Measurements from ENCODE around the gene OR5W2.
"Not testable (repeated sequence)": the region's sequence is repeated elsewhere in the genome, so short reads cannot be mapped to it uniquely, and the experiment has no call there.

- not testable (repeated sequence) for TF ChIP-seq CTCF (IDR thresholded peaks at IDR 0.05; ENCODE audit: extremely low read depth in 1 of 2, insufficient read depth in 1 of 2, low read depth in 1 of 2, low read length in 2 of 2); JUN (IDR thresholded peaks at IDR 0.05; ENCODE audit: borderline replicate concordance, insufficient read depth, insufficient read length, low read depth); MAX (IDR thresholded peaks at IDR 0.05; ENCODE audit: insufficient read depth, insufficient read length); EZH2 (IDR thresholded peaks at IDR 0.05; ENCODE audit: borderline replicate concordance, low read depth, low read length, severe bottlenecking); FOS (IDR thresholded peaks at IDR 0.05; ENCODE audit: borderline replicate concordance, insufficient read depth, low read length); POLR2AphosphoS5 (IDR thresholded peaks at IDR 0.05; ENCODE audit: insufficient read depth, low read depth, low read length)
Observed at GRCh38 chr11:55885481-55885880, 28.9 kb downstream of the OR5W2 start.

Data from endothelial cell of umbilical vein (primary cell).